GM21381 (cell line): Measurements from ENCODE around the gene DUX4.
"Not testable (repeated sequence)": the region's sequence is repeated elsewhere in the genome, so short reads cannot be mapped to it uniquely, and the experiment has no call there.

ENCODE experiments used
- ATAC-seq: cut with Tn5 transposase; IDR thresholded peaks from one replicate; pipeline ENCODE4 v1.9.1; 2021; ENCODE audit warnings: mild to moderate bottlenecking, moderate library complexity; ENCODE audit not compliant: unreplicated experiment

The DUX4 gene

GRCh38 chr4:190173428-190173827 lies at the start of gene DUX4:
TSS of gene DUX4 (plus strand) at chr4:190173774. CDS start at chr4:190173774, 0 bp downstream.
- ATAC-seq: not testable (repeated sequence)

- not testable (repeated sequence) for ATAC-seq
Measured at GRCh38 chr4:190175436-190175835, 1.9 kb downstream of the DUX4 start.

- ATAC-seq: not testable (repeated sequence)
Measured at GRCh38 chr4:190177727-190178605, 4.4 kb downstream of the DUX4 start.

- not testable (repeated sequence) for ATAC-seq
Measured at GRCh38 chr4:190178606-190178990, 5.0 kb downstream of the DUX4 start.

- ATAC-seq: peak; percentile 64
Measured at GRCh38 chr4:190179030-190179739, 5.6 kb downstream of the DUX4 start.

DNA sequence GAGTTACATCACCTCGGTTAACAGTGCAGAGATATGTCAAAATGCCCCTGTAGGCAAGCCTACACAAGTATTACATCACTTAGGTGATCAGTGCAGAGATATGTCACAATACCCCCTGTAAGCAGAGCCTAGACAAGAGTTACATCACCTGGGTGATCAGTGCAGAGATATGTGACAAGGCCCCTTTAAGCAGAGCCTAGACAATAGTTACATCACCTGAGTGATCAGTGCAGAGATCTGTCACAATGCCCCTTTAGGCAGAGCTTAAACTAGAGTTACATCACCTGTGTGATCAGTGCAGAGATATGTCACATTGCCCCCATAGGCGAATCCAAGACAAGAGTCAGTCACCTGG lies 6.1 kb downstream of the DUX4 start:
- not testable (repeated sequence) for ATAC-seq

DNA sequence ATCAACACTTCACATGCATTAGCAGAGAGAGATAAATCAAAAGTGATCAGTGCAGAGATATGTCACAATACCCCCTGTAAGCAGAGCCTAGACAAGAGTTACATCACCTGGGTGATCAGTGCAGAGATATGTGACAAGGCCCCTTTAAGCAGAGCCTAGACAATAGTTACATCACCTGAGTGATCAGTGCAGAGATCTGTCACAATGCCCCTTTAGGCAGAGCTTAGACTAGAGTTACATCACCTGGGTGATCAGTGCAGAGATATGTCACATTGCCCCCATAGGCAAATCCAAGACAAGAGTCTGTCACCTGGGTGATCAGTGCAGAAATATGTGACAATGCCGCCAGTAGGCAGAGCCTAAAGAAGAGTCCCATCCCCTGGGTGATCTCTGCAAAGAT lies 7.4 kb downstream of the DUX4 start:
- ATAC-seq: not testable (repeated sequence)

DNA sequence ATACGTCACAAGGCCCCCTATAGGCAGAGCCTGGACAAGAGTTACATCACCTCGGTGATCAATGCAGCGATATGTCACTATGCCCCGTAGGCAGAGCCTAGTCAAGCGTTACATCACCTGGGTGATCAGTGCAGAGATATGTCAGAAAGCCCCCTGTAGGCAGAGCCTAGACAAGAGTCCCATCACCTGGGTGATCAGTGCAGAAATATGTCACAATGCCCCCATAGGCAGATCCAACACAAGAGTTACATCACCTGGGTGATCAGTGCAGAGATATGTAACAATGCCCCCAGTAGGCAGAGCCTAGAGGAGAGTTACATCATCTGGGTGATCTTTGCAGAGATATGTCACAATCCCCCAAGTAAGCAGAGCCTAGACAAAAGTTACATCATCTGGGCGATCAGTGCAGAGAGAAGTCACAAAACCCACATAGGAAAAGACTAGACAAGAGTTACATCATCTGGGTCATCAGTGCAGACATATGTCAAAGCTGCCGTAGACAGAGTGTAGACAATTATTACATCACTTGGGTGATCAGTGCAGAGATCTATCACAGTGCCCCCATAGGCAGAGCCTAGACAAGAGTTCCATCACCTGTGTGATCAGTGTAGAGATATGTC lies 8.0 kb downstream of the DUX4 start:
- ATAC-seq: not testable (repeated sequence)

DNA sequence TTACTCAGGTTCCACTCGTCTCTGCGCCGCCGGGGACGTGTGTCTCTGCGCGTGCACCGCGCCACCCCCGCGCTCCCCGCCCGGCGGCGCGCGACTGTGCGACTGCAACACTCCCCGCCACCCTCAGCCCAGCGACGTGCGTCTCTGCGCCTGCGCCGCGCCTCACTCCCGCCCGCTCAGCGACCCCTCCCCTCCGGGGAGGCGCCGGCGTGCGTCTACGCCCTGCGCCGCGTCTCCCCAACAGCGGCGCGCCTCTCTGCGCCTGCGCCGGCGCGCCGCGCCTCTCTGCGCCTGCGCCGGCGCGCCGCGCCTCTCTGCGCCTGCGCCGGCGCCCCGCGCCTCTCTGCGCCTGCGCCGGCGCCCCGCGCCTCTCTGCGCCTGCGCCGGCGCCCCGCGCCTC lies 29.9 kb downstream of the DUX4 start:
- not testable (repeated sequence) for ATAC-seq
